Central memory CD8-positive, alpha-beta T cell (primary cell): ENCODE measurements around the gene ZKSCAN2.

Experiments
- ATAC-seq: fragments of 150-1000 bp; cut with Tn5 transposase; replicated peaks from 2 replicates; pipeline ENCODE4 v1.10.0; 2022; ENCODE audit warnings: mild to moderate bottlenecking, moderate FRiP score, moderate number of reproducible peaks; ENCODE audit not compliant: poor library complexity, severe bottlenecking; ENCODE audit errors: extremely low read depth
- DNase-seq, 2 donors: peaks; one replicate each; pipeline ENCODE4 v3.0.0; 2021; ENCODE audit warnings: low spot score in 2 of 2
- H3K27ac Mint-ChIP-seq: one replicate; pipeline ENCODE4 v1.8.0; 2022; ENCODE audit warnings: low read depth, mild to moderate bottlenecking, moderate library complexity, mixed read lengths
- H3K27me3 Mint-ChIP-seq: one replicate; pipeline ENCODE4 v1.8.0; 2022; ENCODE audit warnings: mixed read lengths
- H3K36me3 Mint-ChIP-seq: one replicate; pipeline ENCODE4 v1.8.0; 2022; ENCODE audit warnings: mild to moderate bottlenecking, moderate library complexity, mixed read lengths; ENCODE audit not compliant: insufficient read depth
- H3K4me1 Mint-ChIP-seq: one replicate; pipeline ENCODE4 v1.8.0; 2022; ENCODE audit warnings: mixed read lengths
- H3K4me3 Mint-ChIP-seq: one replicate; pipeline ENCODE4 v1.8.0; 2022; ENCODE audit warnings: mild to moderate bottlenecking, moderate library complexity, mixed read lengths
- H3K9me3 Mint-ChIP-seq: one replicate; pipeline ENCODE4 v1.8.0; 2022; ENCODE audit warnings: mixed read lengths

Gene ZKSCAN2

DNA sequence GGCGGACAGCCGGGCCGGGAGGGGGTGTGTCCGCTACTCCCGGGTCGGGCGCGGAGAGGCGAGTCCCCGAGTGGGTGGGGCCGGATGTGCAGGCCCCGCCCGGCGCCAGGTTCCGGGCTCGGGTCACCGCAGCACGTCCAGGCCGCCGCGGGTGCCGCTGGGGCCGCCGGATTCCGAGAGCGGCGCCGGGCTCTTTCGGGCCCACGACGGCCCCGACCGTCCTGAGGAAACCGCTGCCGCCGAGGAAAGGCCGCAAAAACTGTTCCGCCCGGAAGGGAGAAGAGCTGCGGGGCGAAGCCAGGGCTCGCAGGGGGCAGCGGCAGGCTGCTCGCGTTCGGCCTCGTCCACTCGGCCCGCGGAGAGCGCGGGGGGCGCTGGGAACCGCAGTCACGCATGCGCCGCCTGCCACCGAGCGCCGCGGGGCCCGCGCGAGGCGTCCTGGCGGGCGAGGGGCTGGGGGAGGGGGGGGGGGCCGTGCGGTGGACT lies at the start of gene ZKSCAN2:
TSS of gene ZKSCAN2 (minus strand) at position 376 of the 486 bp plus-strand sequence. CDS start 718 bp downstream, outside the sequence.
- H3K9me3 Mint-ChIP-seq: no peaks in the 10 kb centered on the region
- H3K27me3 Mint-ChIP-seq: no peaks in the 10 kb centered on the region
- H3K36me3 Mint-ChIP-seq: peaks cover 31% of the 10 kb centered on the region

DNA sequence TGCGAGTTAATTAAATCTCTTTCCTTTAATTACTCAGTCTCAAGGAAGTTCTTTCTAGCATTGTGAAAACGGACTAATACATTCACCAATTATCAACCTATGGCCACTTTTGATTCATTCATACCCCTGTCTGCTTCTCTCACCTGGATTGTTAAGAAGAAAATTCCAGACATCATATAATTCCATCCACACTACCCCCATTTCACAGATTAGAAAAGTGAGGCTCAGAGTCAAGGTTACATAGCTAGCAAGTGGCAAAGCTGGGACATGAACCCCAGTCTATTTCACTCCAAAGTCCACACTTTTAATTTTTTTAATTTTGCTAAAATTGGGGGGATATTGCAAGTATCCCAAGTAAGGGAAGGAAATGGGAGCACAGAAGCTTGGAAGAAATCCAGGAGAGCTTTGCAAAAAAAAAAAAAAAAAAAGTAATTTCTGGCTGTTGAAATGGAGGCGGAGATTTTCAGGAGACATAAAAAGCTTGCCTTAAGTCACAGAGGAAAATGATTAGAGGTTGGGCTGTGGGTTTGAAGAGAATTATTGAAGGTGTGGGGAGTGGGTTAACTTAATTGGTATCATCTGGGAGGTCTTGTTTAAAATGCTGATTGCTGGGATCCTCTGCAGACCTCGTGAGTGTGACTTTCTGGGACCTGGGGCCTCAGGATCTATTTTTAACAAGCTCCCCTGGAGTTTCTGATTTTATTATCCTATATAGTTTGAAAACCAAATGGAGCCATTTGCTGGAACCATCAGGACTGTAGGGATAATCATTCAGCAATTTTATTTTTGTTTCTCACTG lies 42.3 kb upstream of the ZKSCAN2 start:
- Mint-ChIP-seq H3K4me3 (no peak overlapping the region), H3K27me3 (peaks cover 40% of the 10 kb centered on the region), H3K9me3 (no peaks in the 10 kb centered on the region), H3K4me1 (no peaks in the 10 kb centered on the region), H3K36me3 (no peaks in the 10 kb centered on the region), H3K27ac (no peak overlapping the region)
- no peak for DNase-seq
- ATAC-seq: no peak

More for the DNA sequence above, at the start of gene ZKSCAN2:
- peak; percentile 61 to 62 for DNase-seq
- peak; percentile 80 for ATAC-seq
- Mint-ChIP-seq H3K27ac (peak within 1 kb of the TSS; percentile 93), H3K4me1 (peaks cover 47% of the 10 kb centered on the region), H3K4me3 (peak within 1 kb of the TSS; percentile 91)

DNA sequence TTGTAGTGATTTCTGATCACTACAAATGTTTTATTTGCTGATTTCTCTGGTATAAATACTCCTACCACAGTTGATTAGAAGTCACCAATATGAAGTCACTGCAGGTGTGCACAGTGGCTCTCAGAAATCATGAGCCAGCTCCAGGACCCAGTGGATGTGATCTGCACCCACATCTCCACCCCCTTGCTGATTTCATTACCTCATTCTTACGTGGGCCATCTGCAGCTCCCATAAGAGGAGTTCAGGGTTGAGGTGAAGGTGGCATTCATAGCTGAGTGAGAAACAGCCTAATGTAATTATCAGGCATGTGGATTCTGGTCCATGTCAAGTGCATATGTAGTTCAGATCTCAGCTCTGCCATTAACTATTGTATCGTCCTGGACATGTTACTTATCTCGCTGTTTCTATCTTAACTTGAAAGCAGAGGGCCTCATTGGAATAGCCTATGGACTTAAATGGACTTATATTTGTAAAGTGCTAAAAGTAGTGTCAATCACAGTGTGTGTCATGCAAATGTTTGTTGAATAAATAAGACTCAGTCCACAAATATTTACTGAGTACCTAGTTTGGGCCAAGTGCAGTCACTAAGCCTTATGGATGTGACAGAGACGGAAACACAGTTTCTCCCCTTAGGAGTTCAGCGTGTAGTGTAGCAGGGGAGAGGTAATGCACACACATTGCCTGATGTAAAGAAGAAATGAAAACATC lies 40.7 kb upstream of the ZKSCAN2 start:
- peaks cover 43% of the 10 kb centered on the region for H3K27me3 Mint-ChIP-seq
- ATAC-seq: no peak
- H3K9me3 Mint-ChIP-seq: no peaks in the 10 kb centered on the region
- H3K27ac Mint-ChIP-seq: no peak overlapping the region
- H3K4me1 Mint-ChIP-seq: no peaks in the 10 kb centered on the region
- no peak overlapping the region for H3K4me3 Mint-ChIP-seq
- DNase-seq: no peak
- no peaks in the 10 kb centered on the region for H3K36me3 Mint-ChIP-seq

DNA sequence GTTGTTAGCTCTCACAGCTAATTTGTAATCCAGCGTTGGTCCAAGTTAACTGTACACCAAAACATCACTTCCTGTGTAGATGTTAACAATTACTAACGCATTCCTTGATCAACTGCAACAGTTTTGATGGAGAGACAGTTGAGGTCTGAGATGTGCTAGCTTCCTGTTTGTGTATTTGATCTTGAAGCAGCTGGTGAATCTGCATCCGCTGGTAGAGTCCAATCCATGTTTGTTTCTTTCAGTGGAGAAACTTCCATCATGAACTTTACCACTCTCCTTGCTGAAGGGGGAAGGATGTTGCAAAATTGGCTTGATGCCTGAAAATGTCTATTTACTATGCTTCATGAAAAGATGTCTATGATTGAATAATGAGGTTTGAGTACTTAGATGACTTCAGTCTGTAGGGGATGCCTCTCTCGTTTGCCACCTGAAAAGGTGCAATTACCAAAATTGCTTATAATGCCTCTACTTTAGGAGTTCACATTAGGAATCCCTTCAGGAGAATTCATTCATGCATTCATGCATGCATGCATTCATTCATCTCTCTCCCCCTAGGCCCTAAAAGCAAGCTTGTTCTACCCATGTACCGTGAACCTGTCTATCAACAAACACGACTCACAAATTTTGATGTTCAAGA lies 39.6 kb upstream of the ZKSCAN2 start:
- DNase-seq (no peak), ATAC-seq (no peak)
- Mint-ChIP-seq H3K4me1 (no peaks in the 10 kb centered on the region), H3K27me3 (peaks cover 45% of the 10 kb centered on the region), H3K9me3 (peaks cover 5% of the 10 kb centered on the region), H3K4me3 (no peak overlapping the region), H3K36me3 (no peaks in the 10 kb centered on the region), H3K27ac (no peak overlapping the region)

DNA sequence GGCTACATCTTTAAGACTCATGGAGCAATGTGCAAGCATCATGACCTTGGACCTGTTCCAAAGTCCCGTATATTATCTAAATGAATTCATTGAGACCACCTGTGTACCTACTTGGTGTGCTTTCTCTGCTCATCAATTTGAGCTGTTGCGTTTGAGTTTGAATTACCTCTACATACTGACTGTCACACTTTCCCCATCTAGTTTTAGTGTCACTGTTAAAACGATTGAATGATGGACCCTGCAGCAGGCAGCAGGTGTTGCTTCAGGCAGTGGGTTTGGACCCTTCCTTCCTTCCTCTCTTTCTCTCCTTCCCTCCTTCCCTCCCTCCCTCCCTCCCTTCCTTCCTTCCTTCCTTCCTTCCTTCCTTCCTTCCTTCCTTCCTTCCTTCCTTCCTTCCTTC lies 33.9 kb upstream of the ZKSCAN2 start:
- ATAC-seq (no peak), DNase-seq (no peak)
- Mint-ChIP-seq H3K9me3 (peaks cover 10% of the 10 kb centered on the region), H3K36me3 (no peaks in the 10 kb centered on the region), H3K27ac (no peak overlapping the region), H3K27me3 (peaks cover 12% of the 10 kb centered on the region), H3K4me1 (no peaks in the 10 kb centered on the region), H3K4me3 (no peak overlapping the region)

DNA sequence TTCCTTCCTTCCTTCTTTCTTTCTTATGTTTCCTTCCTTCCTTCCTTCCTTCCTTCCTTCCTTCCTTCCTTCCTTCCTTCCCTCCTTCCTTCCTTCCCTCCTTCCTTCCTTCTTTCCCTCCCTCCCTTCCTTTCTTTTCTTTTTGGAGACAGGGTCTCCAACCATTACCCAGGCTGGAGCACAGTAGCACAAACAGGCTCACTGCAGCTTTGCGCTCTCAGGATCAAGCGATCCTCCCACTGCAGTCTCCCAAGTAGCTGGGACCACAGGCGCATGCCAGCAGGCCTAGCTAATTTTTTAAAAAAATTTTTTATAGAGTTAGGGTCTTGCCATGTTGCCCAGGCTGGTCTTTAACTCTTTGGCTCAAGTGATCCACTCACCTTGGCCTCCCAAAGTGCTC lies 31.8 kb upstream of the ZKSCAN2 start:
- DNase-seq (no peak), ATAC-seq (no peak)
- H3K36me3 Mint-ChIP-seq: no peaks in the 10 kb centered on the region
- no peak overlapping the region for H3K27ac Mint-ChIP-seq
- H3K4me3 Mint-ChIP-seq: no peak overlapping the region
- H3K27me3 Mint-ChIP-seq: peaks cover 12% of the 10 kb centered on the region
- no peaks in the 10 kb centered on the region for H3K4me1 Mint-ChIP-seq
- H3K9me3 Mint-ChIP-seq: peaks cover 10% of the 10 kb centered on the region

DNA sequence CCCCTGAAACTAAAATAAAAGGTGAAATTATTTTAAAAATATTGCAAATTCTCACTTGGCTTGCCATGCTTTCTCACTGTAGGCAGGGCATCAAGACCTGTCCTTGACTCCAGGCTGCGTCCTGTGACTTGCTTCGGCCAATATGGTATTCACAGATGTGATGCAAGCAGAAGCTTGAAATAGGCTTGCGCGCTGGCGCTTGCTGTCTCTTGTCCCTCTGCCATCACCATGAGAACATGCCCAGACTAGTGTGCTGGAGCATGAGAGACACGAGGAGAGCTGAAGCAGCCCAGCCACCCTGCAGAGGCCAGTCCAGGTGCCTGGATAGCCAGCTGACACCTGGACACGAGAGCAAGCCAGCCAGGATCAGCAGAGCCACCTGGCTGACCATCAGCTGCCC lies 21.8 kb upstream of the ZKSCAN2 start:
- H3K27ac Mint-ChIP-seq: no peak overlapping the region
- DNase-seq (no peak), ATAC-seq (no peak)
- no peaks in the 10 kb centered on the region for H3K9me3 Mint-ChIP-seq
- H3K36me3 Mint-ChIP-seq: no peaks in the 10 kb centered on the region
- H3K4me1 Mint-ChIP-seq: no peaks in the 10 kb centered on the region
- H3K4me3 Mint-ChIP-seq: no peak overlapping the region
- H3K27me3 Mint-ChIP-seq: no peaks in the 10 kb centered on the region

DNA sequence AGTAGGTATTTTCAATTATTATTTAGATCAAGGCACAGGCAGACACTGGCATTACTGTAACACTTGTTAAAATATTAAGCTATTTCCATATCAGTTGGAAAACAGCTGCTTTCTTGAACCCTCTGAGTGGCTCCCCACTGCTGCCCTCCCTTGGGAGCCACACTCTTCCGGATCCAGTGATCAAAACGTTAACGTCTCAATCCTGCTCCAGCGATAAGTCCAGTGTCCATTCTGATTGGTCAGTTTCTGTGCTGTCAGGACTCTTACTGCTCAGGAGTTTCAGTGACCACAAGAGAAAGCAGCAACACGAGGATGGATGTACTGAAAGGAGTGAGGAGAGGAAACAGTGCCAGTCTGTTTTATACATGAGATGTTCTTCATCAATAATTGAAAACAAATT lies 13.8 kb upstream of the ZKSCAN2 start:
- DNase-seq (no peak), ATAC-seq (no peak)
- no peak overlapping the region for H3K4me3 Mint-ChIP-seq
- no peaks in the 10 kb centered on the region for H3K27me3 Mint-ChIP-seq
- no peaks in the 10 kb centered on the region for H3K9me3 Mint-ChIP-seq
- H3K4me1 Mint-ChIP-seq: peaks cover 14% of the 10 kb centered on the region
- no peak overlapping the region for H3K27ac Mint-ChIP-seq
- peaks cover 8% of the 10 kb centered on the region for H3K36me3 Mint-ChIP-seq

DNA sequence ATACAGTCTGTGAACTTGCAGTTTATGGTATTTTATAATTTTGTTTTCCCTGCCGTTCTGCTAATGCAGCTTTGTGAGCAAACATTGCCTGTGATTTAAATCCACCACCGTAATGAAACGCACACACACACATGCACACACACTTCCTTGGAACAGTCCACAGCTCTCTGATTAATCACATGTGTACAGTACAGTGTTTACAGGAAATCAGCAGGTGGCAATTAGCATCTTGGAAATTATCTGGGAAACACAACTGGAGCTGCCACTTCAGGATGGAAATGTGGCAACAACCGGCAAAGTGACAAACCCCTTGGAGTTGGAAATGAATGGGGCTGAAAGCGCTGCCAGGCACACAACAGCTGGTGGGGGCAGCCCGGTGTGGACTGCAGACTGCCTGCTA lies 12.9 kb upstream of the ZKSCAN2 start:
- no peaks in the 10 kb centered on the region for H3K27me3 Mint-ChIP-seq
- DNase-seq (no peak), ATAC-seq (no peak)
- H3K4me1 Mint-ChIP-seq: peaks cover 21% of the 10 kb centered on the region
- H3K27ac Mint-ChIP-seq: no peak overlapping the region
- H3K36me3 Mint-ChIP-seq: peaks cover 11% of the 10 kb centered on the region
- no peak overlapping the region for H3K4me3 Mint-ChIP-seq
- H3K9me3 Mint-ChIP-seq: no peaks in the 10 kb centered on the region

DNA sequence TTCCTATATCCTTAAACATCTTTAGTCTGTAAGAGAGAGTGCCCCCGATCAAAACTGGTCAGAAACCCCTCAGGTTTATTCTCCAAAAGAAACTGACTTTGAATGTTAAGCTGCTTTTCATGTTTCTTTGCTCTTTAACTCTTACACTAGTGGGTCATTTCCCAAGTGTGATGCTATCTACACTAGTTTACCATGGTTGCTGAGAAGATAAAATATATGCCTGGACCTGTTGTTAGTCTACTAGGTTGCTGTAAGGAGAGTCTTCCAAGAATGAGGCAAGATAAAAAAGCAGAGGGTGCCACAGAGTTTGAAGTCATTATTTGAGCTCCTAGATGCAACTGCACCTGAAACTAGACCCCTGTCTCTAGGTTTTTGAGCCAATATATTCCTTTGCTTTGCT lies 12.2 kb upstream of the ZKSCAN2 start:
- Mint-ChIP-seq H3K9me3 (no peaks in the 10 kb centered on the region), H3K4me3 (no peak overlapping the region)

DNA sequence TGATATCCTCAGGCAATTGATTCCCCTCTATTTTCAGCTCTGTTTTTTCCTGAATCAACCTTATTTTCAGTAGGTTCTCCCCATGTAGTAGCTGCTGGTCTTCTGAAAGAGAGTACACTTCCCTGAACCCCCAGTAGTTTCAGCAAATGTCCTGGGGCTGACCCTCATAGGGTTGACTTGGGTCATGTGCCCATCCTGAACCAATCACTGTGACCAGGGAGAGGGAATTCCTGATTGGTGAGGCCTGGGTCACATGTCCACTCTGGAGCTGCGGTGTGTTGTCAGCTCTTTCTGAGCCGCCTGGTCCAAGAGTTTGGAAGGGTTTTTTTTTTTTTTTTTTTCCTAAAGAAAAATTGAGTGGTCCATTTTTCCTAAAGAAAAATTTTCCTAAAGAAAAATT lies 8.3 kb upstream of the ZKSCAN2 start:
- no peaks in the 10 kb centered on the region for H3K27me3 Mint-ChIP-seq
- no peak overlapping the region for H3K4me3 Mint-ChIP-seq
- ATAC-seq: no peak
- no peak overlapping the region for H3K27ac Mint-ChIP-seq
- no peaks in the 10 kb centered on the region for H3K9me3 Mint-ChIP-seq
- peaks cover 43% of the 10 kb centered on the region for H3K4me1 Mint-ChIP-seq
- peaks cover 23% of the 10 kb centered on the region for H3K36me3 Mint-ChIP-seq
- DNase-seq: no peak

More for the DNA sequence above, 12.2 kb upstream of the ZKSCAN2 start:
- ATAC-seq (no peak), DNase-seq (no peak)
- H3K36me3 Mint-ChIP-seq: peaks cover 11% of the 10 kb centered on the region
- peaks cover 26% of the 10 kb centered on the region for H3K4me1 Mint-ChIP-seq
- no peaks in the 10 kb centered on the region for H3K27me3 Mint-ChIP-seq
- H3K27ac Mint-ChIP-seq: peak overlapping the region; percentile 13

DNA sequence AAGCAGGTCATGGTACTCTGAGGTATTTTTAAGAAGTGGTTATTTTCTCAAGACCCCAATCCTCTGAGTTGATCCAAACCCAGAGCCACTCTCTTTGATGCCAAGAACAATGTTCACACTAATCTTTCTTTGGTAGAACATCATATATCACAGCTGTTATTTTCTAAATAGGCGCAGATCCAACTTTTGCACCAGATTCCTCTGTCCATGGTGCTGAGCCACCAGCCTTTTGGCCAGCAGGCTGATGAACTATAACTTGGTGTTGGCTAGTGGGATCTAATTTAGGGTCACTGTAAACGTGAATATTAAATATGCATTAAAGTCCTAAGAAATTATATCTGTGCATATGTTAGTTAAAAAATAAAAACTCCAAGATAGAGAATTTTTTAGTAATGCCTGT lies 7.0 kb upstream of the ZKSCAN2 start:
- no peak for DNase-seq
- no peak for ATAC-seq
- Mint-ChIP-seq H3K4me3 (no peak overlapping the region), H3K27me3 (no peaks in the 10 kb centered on the region), H3K27ac (no peak overlapping the region), H3K4me1 (peaks cover 43% of the 10 kb centered on the region), H3K9me3 (no peaks in the 10 kb centered on the region), H3K36me3 (peaks cover 25% of the 10 kb centered on the region)
